Lower leg skin (tissue), 4 donors: ENCODE results near the gene SERPINA1. TPM values are rescaled to one million over a fixed set of nuclear protein-coding genes. Genes with fewer than 3 reads are reported as not detected.

ENCODE experiments used
- DNase-seq, 2 donors: peaks; one replicate each; pipeline ENCODE4 v3.0.0-alpha.2; 2019; ENCODE audit warnings: low spot score in 2 of 2
- H3K4me3 ChIP-seq: fragments of 200-600 bp; sonication (generic); 2 replicates; pipeline ENCODE4 v1.5.1; 2017; ENCODE audit warnings: mild to moderate bottlenecking, low read depth; ENCODE audit not compliant: poor library complexity, severe bottlenecking
- POLR2A ChIP-seq, 2 donors: fragments of 450-650 bp; IDR thresholded peaks; one replicate each; pipeline ENCODE4 v1.6.1; 2016 to 2017; ENCODE audit warnings: antibody characterized with exemption in 2 of 2, mild to moderate bottlenecking in 1 of 2, moderate library complexity in 1 of 2
- WGBS, 2 donors: methylation state at CpG; one replicate each; pipeline ENCODE4 v1.1.5; 2018; 5-methylcytosine and 5-hydroxymethylcytosine counted together
- intact Hi-C: fragments of 100-400 bp; cut with DNase I; formaldehyde crosslinking; loops from one replicate; pipeline ENCODE4 v1.15.0; 2023; ENCODE audit warnings: low total_unique reads
- total RNA-seq, 4 donors: library from RNA; depleted of rRNA; stranded (reverse); fragments of >200 nt; gene quantifications; one replicate each; pipeline ENCODE4 v1.1.0, GENCODE V29; 2016
- TF ChIP-seq, protein P1 (sequence below), 3 donors: fragments of 450-650 bp; IDR thresholded peaks; one replicate each; pipeline ENCODE4 v1.5.1; 2016; ENCODE audit warnings: antibody characterized with exemption in 3 of 3, mild to moderate bottlenecking in 3 of 3, moderate library complexity in 2 of 3

Gene SERPINA1
- total RNA-seq, 4 donors from 2014 or later, result 0.93 to 6.2 (median 3.9) TPM; not detected in 1

DNA sequence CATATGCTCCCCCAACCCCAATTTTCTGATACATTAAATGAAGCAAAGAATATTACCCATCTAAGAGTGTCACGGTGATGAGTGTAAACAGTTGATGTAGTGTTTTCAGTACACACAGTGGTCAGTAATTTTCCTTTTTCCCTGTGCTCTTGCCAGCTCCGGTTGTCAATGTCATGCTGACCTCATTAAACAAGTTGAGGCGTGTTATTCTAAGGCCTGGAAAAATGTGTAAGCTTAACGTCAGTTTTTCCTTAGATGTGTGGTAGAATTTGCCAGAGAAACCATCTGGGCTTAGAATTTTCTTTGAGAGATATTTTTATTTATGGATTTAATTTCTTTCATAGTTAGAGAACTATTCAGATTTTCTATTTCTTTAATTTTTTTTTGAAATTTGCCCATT lies 53.5 kb downstream of the SERPINA1 start:
- 34 to 37% methylated on average over 4 of the region's 4 CpGs for whole genome bisulfite sequencing, 2 donors
- intact Hi-C loops, result no loop called here
- DNase-seq, result no peak
- no peak overlapping the region for H3K4me3 ChIP-seq
- no peak for TF ChIP-seq POLR2A (IDR thresholded peaks at IDR 0.05)
- TF ChIP-seq, protein P1, sequence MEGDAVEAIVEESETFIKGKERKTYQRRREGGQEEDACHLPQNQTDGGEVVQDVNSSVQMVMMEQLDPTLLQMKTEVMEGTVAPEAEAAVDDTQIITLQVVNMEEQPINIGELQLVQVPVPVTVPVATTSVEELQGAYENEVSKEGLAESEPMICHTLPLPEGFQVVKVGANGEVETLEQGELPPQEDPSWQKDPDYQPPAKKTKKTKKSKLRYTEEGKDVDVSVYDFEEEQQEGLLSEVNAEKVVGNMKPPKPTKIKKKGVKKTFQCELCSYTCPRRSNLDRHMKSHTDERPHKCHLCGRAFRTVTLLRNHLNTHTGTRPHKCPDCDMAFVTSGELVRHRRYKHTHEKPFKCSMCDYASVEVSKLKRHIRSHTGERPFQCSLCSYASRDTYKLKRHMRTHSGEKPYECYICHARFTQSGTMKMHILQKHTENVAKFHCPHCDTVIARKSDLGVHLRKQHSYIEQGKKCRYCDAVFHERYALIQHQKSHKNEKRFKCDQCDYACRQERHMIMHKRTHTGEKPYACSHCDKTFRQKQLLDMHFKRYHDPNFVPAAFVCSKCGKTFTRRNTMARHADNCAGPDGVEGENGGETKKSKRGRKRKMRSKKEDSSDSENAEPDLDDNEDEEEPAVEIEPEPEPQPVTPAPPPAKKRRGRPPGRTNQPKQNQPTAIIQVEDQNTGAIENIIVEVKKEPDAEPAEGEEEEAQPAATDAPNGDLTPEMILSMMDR (IDR thresholded peaks at IDR 0.05), result no peak

DNA sequence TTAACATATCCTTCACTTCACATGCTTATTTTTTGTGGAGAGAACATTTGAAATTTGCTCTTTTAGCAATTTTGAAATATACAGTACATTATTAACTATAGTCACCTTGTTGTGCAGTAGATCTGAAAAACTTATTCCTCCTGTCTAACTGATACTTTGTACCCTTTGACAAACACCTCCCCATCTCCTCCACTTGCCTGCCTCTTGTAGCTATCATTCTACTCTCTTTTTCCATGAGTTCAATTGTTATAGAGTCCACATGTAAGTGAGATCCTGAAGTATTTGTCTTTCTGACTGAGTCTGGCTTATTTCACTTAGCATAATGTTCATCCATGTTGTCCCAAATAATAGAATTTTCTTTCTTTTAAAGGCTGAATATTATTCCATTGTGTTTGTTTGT lies 55.8 kb downstream of the SERPINA1 start:
- intact Hi-C loops, result no loop called here
- no peak for DNase-seq
- TF ChIP-seq, protein P1 (IDR thresholded peaks at IDR 0.05), result no peak
- no peak for TF ChIP-seq POLR2A (IDR thresholded peaks at IDR 0.05)
- H3K4me3 ChIP-seq, result no peak overlapping the region

DNA sequence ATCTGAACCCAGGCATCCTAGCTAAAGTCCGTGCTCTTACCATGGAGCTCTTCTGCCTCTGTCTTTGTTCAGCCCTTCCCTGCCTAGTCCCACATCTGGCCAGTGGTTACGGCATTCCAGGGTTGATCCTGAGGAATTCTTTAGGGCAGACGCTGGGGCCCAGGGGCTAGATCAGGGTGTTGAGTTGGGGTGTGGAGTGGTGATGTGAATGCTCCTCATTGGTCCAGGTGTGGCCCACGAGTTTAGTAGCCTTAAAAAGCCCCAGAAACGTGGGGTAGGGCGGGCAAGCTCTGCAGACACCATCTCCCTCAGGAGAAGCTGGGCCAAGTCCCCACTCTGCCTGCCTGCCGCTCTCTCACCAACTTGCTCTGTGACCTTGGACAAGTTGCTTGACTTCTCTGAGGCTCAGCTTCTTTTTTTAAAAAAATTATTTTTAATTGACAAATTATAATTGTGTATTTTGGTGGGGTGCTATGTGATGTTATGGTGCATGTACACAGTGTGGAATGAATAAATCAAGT lies 56.3 kb downstream of the SERPINA1 start:
- no peak overlapping the region for H3K4me3 ChIP-seq
- no peak for DNase-seq
- intact Hi-C loops, result no loop called here
- TF ChIP-seq, protein P1 (IDR thresholded peaks at IDR 0.05), result no peak
- no peak for TF ChIP-seq POLR2A (IDR thresholded peaks at IDR 0.05)
- WGBS, 2 donors, result 72 to 75% methylated on average over 7 of the region's 7 CpGs

DNA sequence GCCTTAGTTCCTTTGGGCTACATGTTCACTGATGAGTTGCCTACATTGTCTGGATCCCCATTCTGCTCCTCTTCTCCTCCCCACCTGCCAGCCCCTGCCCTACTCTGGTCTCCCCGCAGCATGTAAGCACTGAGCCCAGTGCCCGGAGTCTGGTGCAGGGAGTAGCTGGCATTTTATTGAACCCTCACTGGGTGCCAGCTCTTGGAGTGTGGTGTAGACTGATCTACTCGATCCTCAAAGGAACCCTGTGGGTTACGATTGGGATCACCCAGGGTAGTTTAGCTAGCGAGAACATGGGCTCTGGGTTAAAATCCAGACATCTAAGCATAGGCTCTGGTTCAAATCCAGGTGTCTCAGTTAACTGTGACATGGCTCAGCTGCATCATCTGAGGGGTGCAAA lies 56.9 kb downstream of the SERPINA1 start:
- no peak overlapping the region for H3K4me3 ChIP-seq
- no peak for DNase-seq
- 94 to 95% methylated on average over 5 of the region's 5 CpGs for WGBS, 2 donors
- no peak for TF ChIP-seq POLR2A (IDR thresholded peaks at IDR 0.05)
- TF ChIP-seq, protein P1 (IDR thresholded peaks at IDR 0.05), result no peak
- intact Hi-C loops, result no loop called here

DNA sequence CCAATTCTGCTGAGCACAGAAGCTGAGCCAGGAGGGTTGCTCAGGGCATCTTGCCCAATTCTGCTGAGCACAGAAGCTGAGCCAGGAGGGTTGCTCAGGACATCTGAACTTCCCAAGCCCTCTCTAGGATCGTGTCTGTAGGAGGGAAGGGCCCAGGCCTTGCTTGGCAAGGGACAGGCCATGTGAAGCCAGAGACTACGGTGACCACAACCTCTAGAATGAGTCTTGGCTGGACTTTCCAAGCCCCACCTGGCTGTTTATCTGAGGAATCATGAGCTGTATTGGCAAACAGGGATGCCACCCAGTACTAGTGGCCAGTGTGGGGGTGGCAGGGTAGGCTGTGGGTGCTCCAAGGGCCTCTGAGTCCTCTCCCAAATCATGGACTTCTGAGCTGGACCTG lies 57.5 kb downstream of the SERPINA1 start:
- TF ChIP-seq, protein P1 (IDR thresholded peaks at IDR 0.05), result no peak
- TF ChIP-seq POLR2A (IDR thresholded peaks at IDR 0.05), result no peak
- intact Hi-C loops, result no loop called here
- DNase-seq, result no peak
- WGBS, 2 donors, result 13 to 34% methylated on average over 2 of the region's 2 CpGs
- H3K4me3 ChIP-seq, result no peak overlapping the region

DNA sequence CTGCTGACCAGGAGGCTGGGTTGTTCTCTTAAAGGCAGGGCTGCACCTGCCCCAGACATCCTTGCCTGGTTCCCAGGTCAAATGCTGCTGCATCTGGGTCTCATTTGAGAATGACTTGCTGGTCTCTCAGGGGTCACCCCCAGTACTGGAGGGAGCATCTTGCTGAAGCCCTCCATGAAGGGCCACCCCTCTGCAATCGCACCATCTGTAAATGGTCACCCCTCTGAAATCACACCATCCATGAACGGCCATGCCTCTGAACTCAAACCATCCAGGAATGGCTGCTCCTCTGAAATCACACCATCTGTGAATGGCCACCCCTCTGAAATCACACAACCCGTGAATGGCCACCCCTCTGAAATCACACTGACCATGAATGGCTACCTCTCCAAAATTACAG lies 58.0 kb downstream of the SERPINA1 start:
- intact Hi-C loops, result no loop called here
- DNase-seq, result no peak
- 79 to 81% methylated on average over 3 of the region's 3 CpGs for WGBS, 2 donors
- no peak overlapping the region for H3K4me3 ChIP-seq
- TF ChIP-seq, protein P1 (IDR thresholded peaks at IDR 0.05), result no peak
- no peak for TF ChIP-seq POLR2A (IDR thresholded peaks at IDR 0.05)
